Ureter (tissue), 1 donor: ENCODE data around the gene PDSS2. TPM values are rescaled to one million over a fixed set of nuclear protein-coding genes. Genes with fewer than 3 reads are reported as not detected.
"Not testable (repeated sequence)": the region's sequence is repeated elsewhere in the genome, so short reads cannot be mapped to it uniquely, and the experiment has no call there.

ENCODE experiments used
- DNase-seq: peaks from one replicate; pipeline ENCODE4 v3.0.0-alpha.2; 2020; ENCODE audit warnings: low spot score
- total RNA-seq: library from RNA; stranded (reverse); gene quantifications from one replicate; pipeline ENCODE4 v1.2.4, GENCODE V29; 2023
- donor health status: DM: yes; HTN: yes; CAD: no.

The PDSS2 gene
- total RNA-seq, 1 donor from 2014 or later: 17.4 TPM

- DNase-seq: not testable (repeated sequence)
These were observed 16.0 kb upstream of the PDSS2 start for GRCh38 chr6:107475360-107475759.

GRCh38 chr6:107473660-107474059 is 14.3 kb upstream of the PDSS2 start:
- no peak for DNase-seq

GRCh38 chr6:107470364-107470763 is 11.0 kb upstream of the PDSS2 start:
- DNase-seq: no peak

DNA sequence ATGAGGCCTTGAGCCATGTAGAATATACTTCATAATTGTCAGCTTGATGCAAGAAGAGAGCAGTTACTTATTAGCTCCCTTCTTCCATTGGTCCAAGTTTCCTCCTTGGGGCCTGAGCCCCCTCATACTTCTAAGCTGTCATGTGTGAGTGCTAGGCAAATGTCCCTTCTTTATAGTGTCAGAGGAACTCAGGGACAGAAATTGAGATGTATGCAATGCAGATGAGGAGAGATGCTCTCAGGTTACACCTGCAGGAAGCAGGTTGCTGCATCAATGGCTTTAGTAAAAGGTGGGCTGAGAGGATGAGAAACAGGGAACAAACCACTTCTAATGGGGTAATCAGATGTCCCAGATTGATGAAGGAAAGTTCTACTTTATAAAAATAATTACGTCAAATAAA is 6.7 kb upstream of the PDSS2 start:
- no peak for DNase-seq

GRCh38 chr6:107460083-107460631 is 793 bp upstream of the PDSS2 start:
- DNase-seq: no peak

DNA sequence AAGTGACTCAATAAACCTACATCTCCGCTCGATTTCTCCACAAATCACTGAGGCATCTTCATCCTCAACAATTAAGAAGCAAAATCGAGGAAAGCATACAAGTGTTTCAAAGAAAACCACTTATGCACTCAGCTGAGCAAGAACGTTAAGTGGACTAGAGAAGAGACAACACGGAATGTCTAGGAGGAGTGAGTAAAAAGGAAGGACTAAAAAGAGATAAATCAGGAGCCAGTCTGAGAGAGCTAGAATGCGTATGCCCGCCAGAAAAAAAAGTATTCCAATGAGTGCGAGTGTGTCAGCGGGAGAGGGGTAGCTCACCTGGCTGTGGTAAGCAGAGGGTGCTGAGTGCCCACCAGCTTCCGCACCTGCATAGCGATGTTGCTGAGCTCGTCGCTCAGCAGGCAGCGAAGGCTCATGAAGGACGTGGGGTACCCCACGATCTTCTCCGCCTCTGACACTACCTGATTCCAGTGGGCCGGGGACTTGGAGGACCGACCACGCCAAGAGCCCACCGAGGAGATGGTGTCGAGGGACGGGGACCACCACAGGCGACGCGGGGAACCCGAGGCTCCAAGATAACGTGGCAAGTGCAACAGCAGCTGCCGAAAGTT is 587 bp downstream of the PDSS2 start:
- no peak for DNase-seq

GRCh38 chr6:107448776-107449175 is 10.6 kb downstream of the PDSS2 start:
- no peak for DNase-seq

- no peak for DNase-seq
These were observed 11.6 kb downstream of the PDSS2 start for GRCh38 chr6:107447663-107448216.

DNA sequence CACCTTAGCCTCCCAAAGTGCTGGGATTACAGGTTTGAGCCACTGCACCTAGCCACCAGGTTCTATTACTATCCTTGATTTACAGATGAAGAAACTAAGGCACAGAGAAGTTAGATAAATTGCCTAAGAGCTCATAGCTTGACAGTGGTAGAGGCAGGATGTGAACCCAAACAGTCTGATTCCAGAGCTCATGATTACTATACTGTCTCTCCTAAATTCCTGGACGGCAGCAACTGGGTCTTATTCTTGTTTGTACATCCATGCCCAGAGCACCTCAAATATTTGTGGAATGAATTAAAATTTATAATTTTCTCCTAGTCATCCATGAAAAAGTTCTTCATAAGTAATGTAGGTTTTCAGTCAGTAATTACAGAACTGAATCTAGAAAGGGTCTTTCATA is 15.1 kb downstream of the PDSS2 start:
- DNase-seq: no peak

GRCh38 chr6:107443608-107444267 is 15.6 kb downstream of the PDSS2 start:
- no peak for DNase-seq

DNA sequence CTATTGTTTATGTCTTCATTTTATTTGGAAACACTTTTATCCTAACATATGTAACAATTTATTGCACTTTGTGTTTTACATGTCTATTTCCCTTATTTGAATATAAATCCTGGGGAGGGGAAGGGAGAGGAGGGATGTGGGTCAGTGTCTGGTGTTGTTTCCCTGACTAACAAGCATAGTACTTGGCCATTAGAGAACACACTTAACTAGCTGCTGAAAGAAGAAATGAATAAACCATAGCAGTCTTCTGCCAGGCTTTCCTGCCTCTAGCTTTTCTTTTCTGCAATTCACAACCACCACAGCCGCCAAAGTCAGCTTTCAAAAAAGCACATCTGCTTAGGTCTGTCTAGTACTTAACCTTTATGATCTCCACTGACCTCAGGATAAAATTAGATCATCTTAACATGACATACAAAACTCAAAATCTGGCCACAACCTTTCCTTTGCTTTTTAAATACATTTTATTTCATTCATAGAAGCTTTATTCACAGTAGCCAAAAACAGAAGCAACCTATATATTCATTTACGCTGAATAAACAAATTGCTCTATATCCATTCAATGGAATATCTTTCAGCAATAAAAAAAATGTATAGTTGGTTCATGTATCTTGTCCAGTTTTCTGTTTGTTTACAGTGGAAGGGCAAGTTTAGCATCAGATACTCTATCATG is 16.3 kb downstream of the PDSS2 start:
- no peak for DNase-seq

DNA sequence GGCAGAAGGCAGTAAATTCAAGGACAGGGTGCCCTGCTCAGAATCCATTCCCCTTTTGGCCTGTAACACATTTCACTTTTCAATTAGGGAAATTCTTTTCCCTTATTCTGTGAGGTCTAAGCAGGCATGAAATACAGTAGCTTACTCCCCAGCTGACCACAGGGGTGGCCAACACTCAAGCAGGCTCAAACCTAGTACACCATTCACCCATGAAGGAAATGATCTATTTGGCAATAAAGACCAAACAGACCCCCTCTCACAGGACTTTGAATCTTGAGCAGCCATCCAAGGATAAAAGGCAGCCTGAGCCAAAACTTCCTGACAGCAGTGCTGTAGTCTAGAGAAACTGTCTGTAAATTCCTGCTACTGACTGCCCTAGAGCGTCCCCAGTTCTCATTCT is 17.7 kb downstream of the PDSS2 start:
- no peak for DNase-seq

GRCh38 chr6:107440936-107441335 is 18.4 kb downstream of the PDSS2 start:
- DNase-seq: no peak

DNA sequence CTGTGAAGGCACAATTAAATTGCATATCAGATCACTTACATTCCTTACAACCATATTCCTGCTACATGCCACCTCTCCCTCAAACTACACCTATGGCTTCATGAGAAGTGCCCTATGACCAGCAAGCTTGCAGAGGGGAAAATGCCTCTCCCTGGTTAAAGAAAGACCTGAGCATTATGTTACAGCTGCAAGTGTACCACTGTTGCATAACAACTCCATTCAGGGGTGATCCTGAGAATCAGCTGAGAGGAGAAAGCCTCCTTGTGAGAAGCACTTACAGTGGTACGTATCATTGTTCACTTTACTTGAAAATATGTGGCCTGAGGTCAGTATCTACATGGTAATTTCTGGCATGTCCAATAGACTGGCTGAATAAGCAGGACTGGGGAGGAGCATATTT is 20.0 kb downstream of the PDSS2 start:
- DNase-seq: no peak

GRCh38 chr6:107437691-107438090 is 21.7 kb downstream of the PDSS2 start:
- no peak for DNase-seq

DNA sequence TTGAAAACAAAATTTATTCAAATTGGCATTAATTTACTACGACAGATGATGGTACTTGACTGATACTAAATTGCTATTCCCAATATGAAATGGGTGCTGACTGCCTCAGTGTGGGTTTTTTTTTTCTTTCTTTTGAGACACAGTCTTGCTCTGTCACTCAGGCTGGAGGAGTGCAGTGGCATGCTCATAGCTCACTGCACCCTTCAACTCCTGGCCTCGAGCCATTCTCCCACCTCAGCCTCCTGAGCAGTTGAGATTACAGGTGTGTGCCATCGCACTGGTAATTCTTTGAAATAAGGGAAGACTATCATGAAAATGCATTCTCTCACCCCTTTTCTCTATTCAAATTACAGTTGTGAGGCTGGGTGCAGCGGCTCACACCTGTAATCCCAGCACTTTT is 22.5 kb downstream of the PDSS2 start:
- no peak for DNase-seq

DNA sequence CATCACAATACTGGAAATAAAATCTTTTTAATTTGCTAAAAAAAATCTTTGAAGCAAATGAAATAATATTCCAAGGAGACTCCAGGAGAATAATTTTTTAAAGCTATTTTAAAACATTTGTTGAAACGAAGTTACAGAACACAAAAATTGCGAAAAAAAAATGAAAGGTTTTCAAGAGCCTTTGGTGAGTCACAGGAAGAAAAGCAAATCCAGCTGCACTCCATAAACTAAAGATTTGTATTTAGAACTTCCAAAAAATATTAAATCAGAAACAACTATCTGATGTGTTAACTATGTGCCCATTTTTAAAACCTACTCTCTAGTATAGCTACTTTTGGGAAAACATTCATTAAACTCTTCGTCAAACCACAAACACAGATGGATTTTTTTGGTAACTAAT is 23.6 kb downstream of the PDSS2 start:
- no peak for DNase-seq

GRCh38 chr6:107434812-107435211 is 24.6 kb downstream of the PDSS2 start:
- no peak for DNase-seq

DNA sequence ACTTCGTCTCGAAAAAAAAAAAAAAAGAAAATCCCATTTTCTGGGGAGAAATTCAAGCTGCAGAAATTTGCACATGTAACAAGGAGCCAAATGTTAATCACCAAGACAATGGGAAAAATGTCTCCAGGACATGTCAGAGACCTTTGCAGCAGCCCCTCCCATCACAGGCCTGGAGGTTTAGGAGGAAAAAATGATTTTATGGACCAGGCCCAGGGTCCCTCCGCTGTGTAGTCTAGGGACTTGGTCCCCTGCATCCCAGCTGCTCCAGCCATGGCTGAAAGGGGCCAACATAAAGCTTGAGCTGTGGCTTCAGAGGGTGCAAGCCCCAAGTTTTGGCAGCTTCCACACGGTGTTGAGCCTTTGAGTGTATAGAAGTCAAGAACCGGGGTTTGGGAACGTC is 33.4 kb downstream of the PDSS2 start:
- not testable (repeated sequence) for DNase-seq

GRCh38 chr6:107423474-107423990 is 35.8 kb downstream of the PDSS2 start:
- DNase-seq: no peak

DNA sequence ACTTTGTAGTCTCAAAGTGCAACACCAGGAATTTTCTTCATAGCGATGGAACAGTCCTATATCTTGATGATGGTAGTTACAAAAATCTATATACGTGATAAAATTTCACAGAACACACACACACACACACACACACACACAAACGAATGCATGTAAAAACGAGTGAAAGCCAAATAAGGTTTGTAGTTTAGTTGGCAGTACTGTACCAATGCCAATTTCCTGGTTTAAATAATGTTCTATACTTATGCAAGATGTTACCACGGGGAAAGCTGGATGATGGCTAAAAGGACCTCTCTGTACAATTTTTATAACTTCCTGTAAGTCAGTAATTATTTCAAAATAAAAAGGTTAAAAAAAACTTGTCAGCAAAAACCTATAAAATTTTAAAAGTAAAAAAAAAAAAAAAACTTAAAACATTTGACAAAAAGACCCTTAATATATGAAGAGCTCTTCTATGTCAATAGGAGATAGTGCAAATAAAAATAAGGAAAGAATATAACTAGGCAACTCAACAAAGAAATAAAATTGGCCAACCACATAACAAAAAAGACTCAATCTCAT is 37.6 kb downstream of the PDSS2 start:
- DNase-seq: no peak

DNA sequence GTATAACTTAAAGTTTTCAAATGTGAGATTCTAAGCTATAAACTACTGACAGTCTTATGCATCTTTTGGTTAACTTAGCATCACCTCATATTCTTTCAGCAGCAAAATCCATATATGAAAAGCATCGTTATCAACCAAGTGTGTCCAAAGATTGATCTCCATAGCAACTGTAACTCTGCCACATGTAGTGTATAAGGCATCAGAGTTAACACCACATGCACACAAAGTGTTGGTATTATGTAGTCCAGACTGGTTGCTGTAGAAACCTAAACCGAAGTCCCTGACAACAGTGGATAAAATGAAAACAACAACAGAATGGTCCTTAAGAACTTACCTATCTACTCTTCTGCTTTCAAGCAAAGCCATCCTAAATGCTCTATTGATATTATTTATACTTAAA is 39.6 kb downstream of the PDSS2 start:
- DNase-seq: no peak
